NB4 (cell line): Measurements from ENCODE around the gene NEK1.

Experiments
- DNase-seq: peaks from one replicate; pipeline ENCODE4 v3.0.0; 2010; ENCODE audit warnings: low read depth
- H3K4me3 ChIP-seq: one replicate; pipeline ENCODE4 v1.5.1; 2011; ENCODE audit warnings: mild to moderate bottlenecking, low read depth, low read length, moderate library complexity
- CTCF ChIP-seq: IDR thresholded peaks from one replicate; pipeline ENCODE4 v1.5.1; 2012; ENCODE audit warnings: low read depth, low read length
- MAX ChIP-seq: IDR thresholded peaks from 2 replicates; pipeline ENCODE4 v1.6.1; 2011; ENCODE audit warnings: low read depth, low read length
- MYC ChIP-seq: IDR thresholded peaks from 2 replicates; pipeline ENCODE4 v1.6.1; 2011; ENCODE audit warnings: low read depth, low read length
- POLR2A ChIP-seq: IDR thresholded peaks from 2 replicates; pipeline ENCODE4 v1.6.1; 2011; ENCODE audit warnings: mild to moderate bottlenecking; ENCODE audit not compliant: insufficient read length; ENCODE audit errors: extremely low read depth

The NEK1 gene

GRCh38 chr4:169493164-169493524 is 119.2 kb downstream of the NEK1 start:
- TF ChIP-seq MYC: no peak
- TF ChIP-seq MAX: no peak
- no peak for TF ChIP-seq POLR2A
- H3K4me3 ChIP-seq: no peak overlapping the region
- DNase-seq: no peak

- peak; percentile 50 for DNase-seq
- no peak for TF ChIP-seq POLR2A
- no peak for TF ChIP-seq MYC
- TF ChIP-seq CTCF: peak; percentile 66
- no peak for TF ChIP-seq MAX
- H3K4me3 ChIP-seq: no peak overlapping the region
Observed at GRCh38 chr4:169492436-169493163, 119.8 kb downstream of the NEK1 start.

- TF ChIP-seq MAX (no peak), CTCF (no peak), POLR2A (no peak), MYC (no peak)
- no peak for DNase-seq
- no peak overlapping the region for H3K4me3 ChIP-seq
Observed at GRCh38 chr4:169491211-169491610, 121.2 kb downstream of the NEK1 start.

GRCh38 chr4:169489306-169489705 is 123.1 kb downstream of the NEK1 start:
- no peak for DNase-seq
- TF ChIP-seq POLR2A (no peak), MYC (no peak), CTCF (no peak), MAX (no peak)
- H3K4me3 ChIP-seq: no peak overlapping the region

- DNase-seq: peak; percentile 68
- no peak overlapping the region for H3K4me3 ChIP-seq
- TF ChIP-seq POLR2A: no peak
- TF ChIP-seq MAX: peak; percentile 91
- peak; percentile 42 for TF ChIP-seq CTCF
- peak; percentile 77 for TF ChIP-seq MYC
Observed at GRCh38 chr4:169485791-169486742, 126.3 kb downstream of the NEK1 start.

- no peak for DNase-seq
- no peak for TF ChIP-seq MAX
- no peak for TF ChIP-seq MYC
- TF ChIP-seq CTCF: no peak
- no peak for TF ChIP-seq POLR2A
- no peak overlapping the region for H3K4me3 ChIP-seq
Observed at GRCh38 chr4:169485086-169485485, 127.3 kb downstream of the NEK1 start.
